Endothelial cell of hepatic sinusoid (primary cell): Measurements from ENCODE around the gene CCNG2.

Source experiments
- in situ Hi-C: cut with HindIII; loops from 2 replicates; pipeline ENCODE4 v1.10.0; 2017; ENCODE audit warnings: low sequenced_read_pairs

CCNG2 gene

GRCh38 chr4:77146186-77147078 is 10.6 kb upstream of the CCNG2 start:
- in situ Hi-C loops: no loop called here

GRCh38 chr4:77147079-77147782 is 9.8 kb upstream of the CCNG2 start:
- in situ Hi-C loops: no loop called here

GRCh38 chr4:77148078-77148477 is 8.9 kb upstream of the CCNG2 start:
- in situ Hi-C loops: no loop called here

GRCh38 chr4:77149789-77150188 is 7.2 kb upstream of the CCNG2 start:
- in situ Hi-C loops: loop anchor here (5.0 kb wide), 1 partner anchor 67 kb away; no protein-coding TSS in a partner anchor

- in situ Hi-C loops: loop anchor here (5.0 kb wide), 1 partner anchor 69 kb away; no protein-coding TSS in a partner anchor
Measured at GRCh38 chr4:77151241-77151640, 5.8 kb upstream of the CCNG2 start.

- in situ Hi-C loops: loop anchor here (5.0 kb wide), 1 partner anchor 70 kb away; no protein-coding TSS in a partner anchor
Measured at GRCh38 chr4:77152421-77152820, 4.6 kb upstream of the CCNG2 start.

- in situ Hi-C loops: loop anchor here (5.0 kb wide), 1 partner anchor 71 kb away; no protein-coding TSS in a partner anchor
Measured at GRCh38 chr4:77153006-77153405, 4.0 kb upstream of the CCNG2 start.

- in situ Hi-C loops: loop anchor here (5.0 kb wide), 1 partner anchor 72 kb away; no protein-coding TSS in a partner anchor
Measured at GRCh38 chr4:77154065-77154464, 2.9 kb upstream of the CCNG2 start.

GRCh38 chr4:77154761-77155499 is 2.1 kb upstream of the CCNG2 start:
- in situ Hi-C loops: loop anchor here (5.0 kb wide), 1 partner anchor 73 kb away; no protein-coding TSS in a partner anchor

- in situ Hi-C loops: no loop called here
Measured at GRCh38 chr4:77155631-77156452, 1.2 kb upstream of the CCNG2 start.

GRCh38 chr4:77156533-77156911 is 485 bp upstream of the CCNG2 start:
- in situ Hi-C loops: no loop called here

GRCh38 chr4:77157859-77158486 is 966 bp downstream of the CCNG2 start:
- in situ Hi-C loops: no loop called here

GRCh38 chr4:77158487-77158861 is 1.5 kb downstream of the CCNG2 start:
- in situ Hi-C loops: no loop called here

GRCh38 chr4:77159806-77160205 is 2.8 kb downstream of the CCNG2 start:
- in situ Hi-C loops: loop anchor here (5.0 kb wide), 2 partner anchors 42 to 103 kb away; no protein-coding TSS in a partner anchor

- in situ Hi-C loops: loop anchor here (5.0 kb wide), 2 partner anchors 39 to 106 kb away; no protein-coding TSS in a partner anchor
Measured at GRCh38 chr4:77163641-77164040, 6.6 kb downstream of the CCNG2 start.

- in situ Hi-C loops: no loop called here
Measured at GRCh38 chr4:77167173-77167572, 10.2 kb downstream of the CCNG2 start.

GRCh38 chr4:77167866-77168265 is 10.9 kb downstream of the CCNG2 start:
- in situ Hi-C loops: no loop called here

- in situ Hi-C loops: no loop called here
Measured at GRCh38 chr4:77169481-77169880, 12.5 kb downstream of the CCNG2 start.

GRCh38 chr4:77170926-77171325 is 13.9 kb downstream of the CCNG2 start:
- in situ Hi-C loops: no loop called here

GRCh38 chr4:77172336-77172735 is 15.3 kb downstream of the CCNG2 start:
- in situ Hi-C loops: no loop called here
